Ascending aorta (tissue), 2 donors: ENCODE results near the gene MSANTD2. TPM values are rescaled to one million over a fixed set of nuclear protein-coding genes. Genes with fewer than 3 reads are reported as not detected.
"Not testable (repeated sequence)": the region's sequence is repeated elsewhere in the genome, so short reads cannot be mapped to it uniquely, and the experiment has no call there.

ENCODE experiments used
- DNase-seq, 2 donors: peaks; one replicate each; pipeline ENCODE4 v3.0.0-alpha.2; 2019; ENCODE audit warnings: low spot score in 2 of 2
- H3K27ac ChIP-seq, 2 donors: fragments of 200-600 bp; sonication (generic); one replicate each; pipeline ENCODE4 v1.5.1; 2016 to 2017; ENCODE audit warnings: mild to moderate bottlenecking in 1 of 2
- H3K27me3 ChIP-seq: fragments of 200-600 bp; sonication (generic); one replicate; pipeline ENCODE4 v1.5.1; 2017
- H3K36me3 ChIP-seq, 2 donors: fragments of 200-600 bp; sonication (generic); one replicate each; pipeline ENCODE4 v1.5.1; 2016
- H3K4me1 ChIP-seq, 2 donors: fragments of 200-600 bp; sonication (generic); one replicate each; pipeline ENCODE4 v1.5.1; 2016 to 2017; ENCODE audit warnings: mild to moderate bottlenecking in 1 of 2
- H3K4me3 ChIP-seq, 2 donors: fragments of 200-600 bp; sonication (generic); one replicate each; pipeline ENCODE4 v1.5.1; 2016 to 2017; ENCODE audit warnings: mild to moderate bottlenecking in 1 of 2
- H3K9me3 ChIP-seq, 2 donors: fragments of 200-600 bp; sonication (generic); one replicate each; pipeline ENCODE4 v1.5.1; 2016
- intact Hi-C: fragments of 100-400 bp; cut with DNase I; formaldehyde crosslinking; loops from one replicate; pipeline ENCODE4 v1.15.1; 2023
- total RNA-seq: library from RNA; depleted of rRNA; stranded (reverse); fragments of >200 nt; gene quantifications from one replicate; pipeline ENCODE4 v1.1.0, GENCODE V29; 2016
- TF ChIP-seq, protein P1 (sequence below), 3 experiments: fragments of 200-600 bp in 2 of 3; fragments of 450-650 bp in 1 of 3; sonication (generic) in 2 of 3; IDR thresholded peaks; one replicate each; pipeline ENCODE4 v1.5.1; 2016 to 2019; ENCODE audit warnings: antibody characterized with exemption in 3 of 3, mild to moderate bottlenecking in 1 of 3, moderate library complexity in 1 of 3

MSANTD2 gene
- total RNA-seq, 1 donor from 2014 or later: 21.4 TPM

DNA sequence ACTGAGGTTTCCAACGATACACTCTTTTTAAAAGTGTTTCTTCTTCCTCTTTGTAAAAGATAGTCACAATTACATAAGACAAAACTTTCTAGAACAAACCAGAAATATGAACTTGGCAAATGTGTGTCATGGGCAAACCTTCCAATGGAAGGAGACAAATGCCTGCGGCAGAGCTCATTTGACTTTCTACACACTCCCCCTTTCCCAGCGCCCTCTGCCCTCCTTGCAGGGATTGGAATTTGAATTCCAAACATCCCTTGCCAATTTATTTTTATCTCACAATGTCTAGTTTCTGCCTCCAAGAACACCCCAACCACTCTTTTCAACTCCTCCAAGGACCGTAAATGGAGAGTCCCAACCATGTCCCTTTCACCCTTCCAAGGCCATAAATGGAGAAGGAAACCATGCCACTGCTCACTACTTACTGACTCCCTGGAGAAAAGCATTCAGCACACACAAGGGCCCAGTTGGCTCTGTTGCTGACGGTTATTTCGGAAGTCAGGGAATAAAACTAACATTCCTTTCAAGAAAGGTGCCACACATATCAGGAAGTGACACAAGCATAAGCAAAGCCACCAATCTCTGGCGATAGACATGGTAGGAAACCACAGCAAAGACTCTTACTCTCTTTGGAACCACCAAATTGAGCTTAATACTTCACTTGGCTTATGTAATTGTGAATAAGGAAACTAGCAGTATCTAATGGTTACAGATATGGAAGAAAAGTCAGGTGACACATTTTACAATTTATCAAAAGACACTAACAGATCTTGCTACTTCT lies 23.2 kb downstream of the MSANTD2 start:
- Histone ChIP-seq H3K27me3 (no peaks in the 10 kb centered on the region), H3K9me3 (no peaks in the 10 kb centered on the region), H3K27ac (peak overlapping the region; percentile 41 to 74), H3K4me3 (no peak overlapping the region), H3K36me3 (peaks cover 3 to 7% of the 10 kb centered on the region in 2 donors), H3K4me1 (peaks cover 0 to 3% of the 10 kb centered on the region in 2 donors)
- DNase-seq: peak in 1 of 2 donors; percentile 77
- intact Hi-C loops: no loop called here
- TF ChIP-seq, protein P1, sequence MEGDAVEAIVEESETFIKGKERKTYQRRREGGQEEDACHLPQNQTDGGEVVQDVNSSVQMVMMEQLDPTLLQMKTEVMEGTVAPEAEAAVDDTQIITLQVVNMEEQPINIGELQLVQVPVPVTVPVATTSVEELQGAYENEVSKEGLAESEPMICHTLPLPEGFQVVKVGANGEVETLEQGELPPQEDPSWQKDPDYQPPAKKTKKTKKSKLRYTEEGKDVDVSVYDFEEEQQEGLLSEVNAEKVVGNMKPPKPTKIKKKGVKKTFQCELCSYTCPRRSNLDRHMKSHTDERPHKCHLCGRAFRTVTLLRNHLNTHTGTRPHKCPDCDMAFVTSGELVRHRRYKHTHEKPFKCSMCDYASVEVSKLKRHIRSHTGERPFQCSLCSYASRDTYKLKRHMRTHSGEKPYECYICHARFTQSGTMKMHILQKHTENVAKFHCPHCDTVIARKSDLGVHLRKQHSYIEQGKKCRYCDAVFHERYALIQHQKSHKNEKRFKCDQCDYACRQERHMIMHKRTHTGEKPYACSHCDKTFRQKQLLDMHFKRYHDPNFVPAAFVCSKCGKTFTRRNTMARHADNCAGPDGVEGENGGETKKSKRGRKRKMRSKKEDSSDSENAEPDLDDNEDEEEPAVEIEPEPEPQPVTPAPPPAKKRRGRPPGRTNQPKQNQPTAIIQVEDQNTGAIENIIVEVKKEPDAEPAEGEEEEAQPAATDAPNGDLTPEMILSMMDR (IDR thresholded peaks at IDR 0.05): no peak

DNA sequence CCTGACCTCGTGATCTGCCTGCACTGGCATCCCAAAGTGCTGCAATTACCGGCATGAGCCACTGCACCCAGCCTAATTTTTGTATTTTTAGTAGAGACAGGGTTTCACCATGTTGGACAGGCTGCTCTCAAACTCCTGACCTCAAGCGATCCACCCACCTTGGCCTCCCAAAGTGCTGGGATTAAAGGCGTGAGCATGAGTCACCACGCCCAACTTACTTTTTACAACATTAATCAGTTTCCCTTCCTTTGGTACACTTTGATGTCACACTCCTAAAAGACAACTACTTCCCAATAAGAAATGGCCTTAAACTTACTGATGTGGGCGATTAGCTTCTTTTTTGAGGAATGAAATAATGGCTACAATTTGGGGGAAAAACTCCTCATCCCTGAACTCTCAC lies 29.2 kb downstream of the MSANTD2 start:
- H3K4me1 ChIP-seq, DNase-seq, H3K27me3 ChIP-seq, intact Hi-C loops, H3K9me3 ChIP-seq, H3K27ac ChIP-seq, H3K4me3 ChIP-seq: not testable (repeated sequence)
- peaks cover 29 to 44% of the 10 kb centered on the region in 2 donors for H3K36me3 ChIP-seq

DNA sequence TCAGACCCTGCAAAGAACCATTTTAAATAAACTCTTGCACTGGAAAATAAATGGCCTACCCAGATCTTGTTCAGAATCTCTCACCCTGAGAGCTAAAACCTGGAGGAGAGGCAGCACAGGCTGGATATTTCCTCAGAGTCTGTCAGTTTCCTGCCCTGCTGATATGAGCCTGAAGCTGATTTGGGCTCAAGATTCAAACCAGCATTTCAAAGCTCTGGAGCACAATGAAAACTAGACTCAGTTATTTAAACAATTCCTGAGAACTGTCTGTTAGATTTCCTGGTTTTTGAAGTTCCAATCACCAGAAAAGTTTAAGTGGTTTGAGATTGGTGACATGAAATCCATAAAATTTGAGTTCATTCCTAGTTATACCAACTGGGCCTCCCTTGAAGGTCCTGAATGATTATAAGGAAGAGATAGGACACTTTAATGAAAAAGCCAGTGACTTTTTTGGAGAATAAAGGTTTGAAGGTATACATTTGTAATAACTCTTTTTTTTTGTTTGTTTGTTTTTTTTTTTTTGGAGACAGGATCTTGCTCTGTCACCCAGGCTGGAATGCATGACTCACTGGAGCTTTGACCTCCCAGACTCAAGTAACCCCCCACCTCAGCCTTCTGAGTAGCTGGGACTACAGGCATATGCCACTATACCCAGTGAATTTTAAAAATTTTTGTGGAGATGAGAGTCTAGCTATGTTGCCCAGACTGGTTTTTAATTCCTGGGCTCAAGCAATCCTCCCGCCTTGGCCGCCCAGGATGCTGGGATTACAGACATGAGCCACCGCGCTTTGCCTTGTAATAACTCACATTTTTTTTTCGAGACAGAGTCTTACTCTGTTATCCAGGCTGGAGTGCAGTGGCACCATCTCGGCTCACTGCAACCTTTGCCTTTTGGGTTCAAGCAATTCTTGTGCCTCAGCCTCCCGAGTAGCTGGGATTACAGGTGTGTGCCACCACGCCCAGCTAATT lies 30.1 kb downstream of the MSANTD2 start:
- intact Hi-C loops: no loop called here
- Histone ChIP-seq H3K4me3 (no peak overlapping the region), H3K9me3 (no peaks in the 10 kb centered on the region), H3K36me3 (peaks cover 29 to 50% of the 10 kb centered on the region in 2 donors), H3K4me1 (no peaks in the 10 kb centered on the region), H3K27ac (no peak overlapping the region), H3K27me3 (no peaks in the 10 kb centered on the region)
- DNase-seq: no peak
- TF ChIP-seq, protein P1 (IDR thresholded peaks at IDR 0.05): no peak

DNA sequence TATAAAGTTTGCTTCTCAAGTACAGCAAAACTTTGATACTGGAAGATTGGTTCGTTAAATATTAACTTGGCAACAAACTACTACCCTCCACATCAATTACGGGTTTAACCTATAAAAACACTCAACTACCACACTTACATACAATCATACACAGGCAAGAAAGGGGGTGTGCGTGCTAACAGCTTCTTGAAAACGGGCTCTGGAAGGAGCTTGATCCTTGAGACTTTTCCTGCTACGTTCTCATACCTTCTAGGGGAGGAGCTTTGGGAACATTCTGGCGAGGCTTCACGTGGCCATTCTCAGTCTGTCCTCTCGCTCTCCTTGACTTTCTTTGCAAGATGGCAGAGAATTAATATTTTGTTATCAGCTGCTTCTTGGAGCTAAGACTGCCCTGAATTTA lies 31.3 kb downstream of the MSANTD2 start:
- no peak for DNase-seq
- intact Hi-C loops: no loop called here
- H3K4me1 ChIP-seq: no peaks in the 10 kb centered on the region
- H3K4me3 ChIP-seq: no peak overlapping the region
- H3K9me3 ChIP-seq: no peaks in the 10 kb centered on the region
- no peaks in the 10 kb centered on the region for H3K27me3 ChIP-seq
- TF ChIP-seq, protein P1 (IDR thresholded peaks at IDR 0.05): no peak
- H3K36me3 ChIP-seq: peaks cover 25 to 59% of the 10 kb centered on the region in 2 donors
- H3K27ac ChIP-seq: no peak overlapping the region

DNA sequence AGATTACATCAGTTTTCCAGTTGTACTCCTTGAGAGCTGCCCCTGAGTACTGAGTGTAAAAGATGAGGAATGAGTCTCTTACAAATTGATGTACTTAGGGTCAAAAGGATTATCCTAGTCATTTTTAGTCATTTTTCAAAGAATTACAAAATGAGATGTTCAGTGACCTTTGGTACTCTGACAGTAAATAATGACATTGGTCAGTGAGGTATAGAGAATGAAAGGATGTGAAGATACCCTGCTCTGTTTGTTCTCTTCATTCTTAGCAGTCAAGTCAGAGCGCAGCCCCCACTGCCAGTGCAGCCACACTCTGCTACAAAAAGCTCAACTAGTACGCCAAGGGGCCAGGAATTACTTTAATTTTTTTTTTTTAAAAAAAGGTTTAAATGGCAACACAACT lies 34.0 kb downstream of the MSANTD2 start:
- no peaks in the 10 kb centered on the region for H3K27me3 ChIP-seq
- H3K4me1 ChIP-seq: peaks cover 0 to 10% of the 10 kb centered on the region in 2 donors
- no peak overlapping the region for H3K27ac ChIP-seq
- intact Hi-C loops: no loop called here
- TF ChIP-seq, protein P1 (IDR thresholded peaks at IDR 0.05): no peak
- no peaks in the 10 kb centered on the region for H3K9me3 ChIP-seq
- peaks cover 12 to 46% of the 10 kb centered on the region in 2 donors for H3K36me3 ChIP-seq
- DNase-seq: no peak
- no peak overlapping the region for H3K4me3 ChIP-seq
